ENCODE results near the gene GPR62. TPM values are rescaled to one million over a fixed set of nuclear protein-coding genes. Genes with fewer than 3 reads are reported as not detected.

Gene GPR62
- total and polyA plus RNA-seq, 2 of the 8 experiments (the other 6 are each of a cell fraction or from before 2014, with no cell fraction given): 0.22 to 0.29 TPM

DNA sequence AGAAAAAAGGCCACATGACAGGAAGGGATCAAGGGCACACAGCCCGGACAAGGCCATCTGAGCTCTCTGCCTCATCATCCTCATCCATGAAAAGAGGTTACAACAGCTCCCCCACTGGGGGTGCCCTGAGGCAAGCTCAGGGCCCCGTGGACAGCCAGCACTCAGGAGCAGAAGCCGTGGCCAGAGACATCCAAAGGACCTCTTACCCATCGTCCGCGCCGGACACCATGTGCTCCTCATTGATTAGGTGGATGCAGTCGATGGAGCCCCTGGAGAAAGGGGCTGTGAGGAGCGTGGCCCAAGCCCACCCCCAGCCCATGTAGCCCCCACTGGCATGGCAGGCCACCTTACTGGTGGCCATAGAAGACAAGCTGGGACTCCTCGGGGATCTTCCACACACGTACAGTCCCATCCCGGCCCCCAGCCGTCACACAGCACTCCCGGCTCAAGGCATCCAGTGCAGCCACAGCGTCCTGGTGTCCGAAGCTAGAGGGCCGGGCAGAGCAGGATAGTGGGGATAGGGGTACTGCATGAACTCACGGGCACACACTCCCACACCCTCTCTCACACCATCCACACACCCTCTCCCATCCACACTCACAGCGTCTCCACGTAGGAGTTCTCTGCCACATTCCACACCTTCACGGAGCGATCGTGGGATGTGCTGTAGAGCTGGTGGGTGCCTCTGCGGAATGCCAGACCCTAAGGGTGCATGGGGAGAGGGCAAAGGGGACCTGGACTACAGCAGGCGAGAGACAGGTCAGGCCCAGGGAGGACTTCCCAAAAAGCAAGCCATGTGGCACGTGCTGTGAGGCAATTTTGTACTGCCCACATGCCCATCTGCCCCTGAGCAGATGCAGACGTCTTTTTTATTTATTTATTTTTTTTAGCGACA is 19.9 kb upstream of the GPR62 start (continued):
- TF ChIP-seq NRF1 (IDR thresholded peaks at IDR 0.05; ENCODE audit: low read depth, low read length) (no peak), FOSL1 (IDR thresholded peaks at IDR 0.05; ENCODE audit: insufficient read depth, low read depth, low read length) (no peak), JUN (IDR thresholded peaks at IDR 0.05; ENCODE audit: low read depth, low read length) (no peak), PHF8 (conservative IDR thresholded peaks at IDR 0.05; ENCODE audit: low read depth, low read length) (no peak)

Measured in H1 (cell line).